Activated CD4-positive, alpha-beta memory T cell treated with anti-CD3 and anti-CD28 coated beads, Interleukin-2, amount 10 ng/mL, durations not matched to agents 7 days and 5 days (primary cell): ENCODE data around the gene CD86. TPM values are rescaled to one million over a fixed set of nuclear protein-coding genes. Genes with fewer than 3 reads are reported as not detected.
A peak's percentile ranks its signal among the peaks of the same experiment; 100 is the strongest.

ENCODE experiments used
- CTCF ChIA-PET: fragments of 350-600 bp; sonication (Branson Sonifier 250); formaldehyde crosslinking; loops from one replicate; lab custom pipeline; 2021; ENCODE audit warnings: antibody characterized with exemption, inconsistent platforms; lab: Charles Lee
- POLR2A ChIA-PET: fragments of 350-600 bp; sonication (Branson Sonifier 250); formaldehyde crosslinking; loops from one replicate; lab custom pipeline; 2021; ENCODE audit warnings: antibody characterized with exemption; lab: Charles Lee
- DNase-seq: peaks from one replicate; pipeline ENCODE4 v3.0.0-alpha.2; 2020
- H3K27ac Mint-ChIP-seq: one replicate; pipeline ENCODE4 v1.8.0; 2021; ENCODE audit warnings: mild to moderate bottlenecking, mixed read lengths
- H3K27me3 Mint-ChIP-seq: one replicate; pipeline ENCODE4 v1.8.0; 2021; ENCODE audit warnings: mixed read lengths
- H3K36me3 Mint-ChIP-seq: one replicate; pipeline ENCODE4 v1.8.0; 2021; ENCODE audit warnings: low read depth, mixed read lengths
- H3K4me1 Mint-ChIP-seq: one replicate; pipeline ENCODE4 v1.8.0; 2021; ENCODE audit warnings: mixed read lengths
- H3K4me3 Mint-ChIP-seq: one replicate; pipeline ENCODE4 v1.8.0; 2021; ENCODE audit warnings: mild to moderate bottlenecking, mixed read lengths
- H3K9me3 Mint-ChIP-seq: one replicate; pipeline ENCODE4 v1.8.0; 2021; ENCODE audit warnings: mixed read lengths
- total RNA-seq, 2 experiments: library from RNA; stranded (reverse); gene quantifications; one replicate each; pipeline ENCODE4 v1.2.3, GENCODE V29; 2021

The CD86 gene
- total RNA-seq, 2 experiments from 2014 or later: 21.6 to 21.7 TPM

DNA sequence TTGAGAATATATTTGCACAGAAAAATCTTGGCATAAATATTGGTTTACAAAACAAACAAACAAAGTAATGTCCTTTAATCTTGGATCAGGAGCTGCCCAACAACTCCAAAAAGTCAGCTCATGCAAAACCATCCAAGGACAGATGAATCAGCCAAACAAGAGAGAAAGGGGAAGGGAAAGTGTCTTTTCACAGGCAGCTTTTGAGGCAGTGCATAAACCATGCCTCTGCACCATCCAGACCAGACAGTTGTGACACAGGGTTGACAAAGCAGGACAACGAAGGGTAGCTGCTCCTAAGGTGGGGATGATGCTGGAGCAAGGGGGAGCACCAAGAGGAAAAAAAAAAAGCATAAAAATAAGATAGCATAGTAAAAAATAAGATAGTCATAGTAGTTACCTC, 8.7 kb downstream of the CD86 start:
- CTCF ChIA-PET: interaction anchor here (0.6 to 0.9 kb wide), 2 partner anchors 218 to 291 kb away, joined by 3 to 4 read pairs; no protein-coding TSS in a partner anchor
- DNase-seq: no peak
- Mint-ChIP-seq H3K27me3 (peaks cover 4% of the 10 kb centered on the region), H3K4me3 (no peak overlapping the region), H3K27ac (no peak overlapping the region), H3K9me3 (no peaks in the 10 kb centered on the region), H3K36me3 (peaks cover 21% of the 10 kb centered on the region), H3K4me1 (peaks cover 33% of the 10 kb centered on the region)
- POLR2A ChIA-PET: interaction anchor here (1.3 to 3.8 kb wide), 2 partner anchors 11 to 38 kb away, joined by 4 to 23 read pairs; no protein-coding TSS in a partner anchor

DNA sequence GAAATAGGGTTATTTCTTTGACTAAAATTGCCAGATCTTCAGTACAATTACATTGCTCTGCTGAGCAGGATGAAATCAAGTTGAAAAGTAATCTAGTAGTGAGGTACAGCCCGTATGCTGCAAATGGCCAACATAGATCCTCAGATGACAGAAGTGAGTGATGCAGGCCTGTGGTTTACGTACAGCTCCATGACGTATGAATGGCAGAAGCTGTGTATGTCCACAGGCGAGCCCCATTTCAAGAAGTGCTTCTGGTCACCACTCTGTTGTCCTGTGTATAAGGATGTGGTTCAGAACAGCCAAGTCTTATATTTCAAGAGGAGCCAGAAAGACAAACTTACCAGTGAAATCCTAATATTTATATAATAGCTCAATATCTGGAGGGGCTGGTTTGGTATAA, 9.2 kb downstream of the CD86 start:
- Mint-ChIP-seq H3K4me1 (peaks cover 33% of the 10 kb centered on the region), H3K27ac (no peak overlapping the region), H3K9me3 (no peaks in the 10 kb centered on the region), H3K4me3 (no peak overlapping the region), H3K36me3 (peaks cover 17% of the 10 kb centered on the region), H3K27me3 (no peaks in the 10 kb centered on the region)
- no peak for DNase-seq
- ChIA-PET POLR2A (interaction anchor here (1.3 to 3.8 kb wide), 3 partner anchors 10 to 37 kb away, joined by 4 to 23 read pairs (median 11); no protein-coding TSS in a partner anchor), CTCF (interaction anchor here (0.9 kb wide), 1 partner anchor 219 kb away, joined by 3 read pairs; no protein-coding TSS in a partner anchor)

DNA sequence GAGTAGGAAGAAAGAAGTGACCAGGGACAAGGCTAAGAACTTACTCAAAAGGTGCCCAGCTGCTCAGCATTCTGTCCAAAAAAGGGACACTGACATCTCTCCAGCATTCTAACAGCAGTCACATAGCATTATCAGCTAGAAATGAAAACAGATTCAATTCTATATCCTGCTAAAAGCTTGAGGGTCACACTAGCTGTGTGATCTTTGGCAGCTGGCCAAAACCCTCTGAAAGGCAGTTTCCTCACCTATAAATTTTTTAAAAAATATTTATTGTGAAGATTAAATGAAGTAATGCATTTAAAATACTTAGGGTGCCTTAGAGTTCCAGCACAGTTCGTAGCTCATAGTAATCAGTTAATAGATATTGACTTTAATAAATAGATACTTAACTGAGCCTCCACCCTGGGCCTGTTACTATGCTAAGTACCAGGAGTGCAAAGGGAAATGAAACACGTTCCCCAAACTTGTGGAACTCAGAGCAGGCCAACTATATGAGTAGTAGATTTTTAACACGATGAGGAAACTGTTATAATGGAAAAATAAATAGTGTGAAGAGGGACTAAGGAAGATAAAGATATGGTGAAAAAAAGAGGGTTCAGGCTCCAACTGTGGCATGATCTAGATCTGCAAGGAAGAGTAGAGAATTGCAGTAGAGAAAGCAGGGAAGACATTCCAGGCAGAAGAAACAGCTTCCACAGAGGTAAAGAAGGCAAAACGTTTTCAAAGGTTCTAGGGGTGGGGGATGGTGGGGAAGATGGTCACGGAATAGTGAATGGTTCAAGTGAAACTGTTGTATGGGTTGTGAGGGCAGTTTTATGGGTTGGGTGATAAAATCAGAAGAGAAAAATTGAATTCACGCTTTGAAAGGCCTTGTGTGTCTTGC, 11.4 kb downstream of the CD86 start:
- POLR2A ChIA-PET: interaction anchor here (1.0 to 3.8 kb wide), 8 partner anchors 8 to 406 kb away, joined by 3 to 23 read pairs (median 4); partner anchors contain the start of gene HCLS1
- peak overlapping the region; percentile 74 for H3K27ac Mint-ChIP-seq
- H3K27me3 Mint-ChIP-seq: no peaks in the 10 kb centered on the region

DNA sequence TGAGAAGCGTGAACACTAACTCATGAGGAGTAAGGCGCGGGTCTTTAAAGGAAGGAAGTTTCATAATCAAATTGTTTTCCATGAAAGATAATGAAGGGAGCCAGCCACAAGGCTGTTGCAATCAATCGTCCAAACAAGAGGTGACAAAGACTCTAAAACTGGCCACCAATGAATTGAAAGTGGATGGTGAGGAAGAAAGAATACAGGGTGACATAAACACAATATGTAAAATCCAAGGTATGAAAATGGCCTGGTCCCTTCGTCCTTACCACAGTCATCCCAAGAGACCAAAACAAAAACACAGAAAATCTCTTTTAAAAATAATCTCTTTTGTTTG, 12.0 kb downstream of the CD86 start:
- no peak for DNase-seq
- H3K27me3 Mint-ChIP-seq: no peaks in the 10 kb centered on the region
- H3K9me3 Mint-ChIP-seq: peaks cover 2% of the 10 kb centered on the region
- H3K4me3 Mint-ChIP-seq: peak overlapping the region; percentile 59
- peak overlapping the region; percentile 74 for H3K27ac Mint-ChIP-seq
- ChIA-PET CTCF (no interaction called here), POLR2A (interaction anchor here (1.0 to 2.2 kb wide), 4 partner anchors 10 to 407 kb away, joined by 3 to 7 read pairs (median 4); partner anchors contain the start of gene HCLS1)
- peaks cover 37% of the 10 kb centered on the region for H3K4me1 Mint-ChIP-seq
- H3K36me3 Mint-ChIP-seq: peaks cover 21% of the 10 kb centered on the region

More for the DNA sequence above, 11.4 kb downstream of the CD86 start:
- DNase-seq: no peak
- CTCF ChIA-PET: interaction anchor here (1.0 to 1.9 kb wide), 4 partner anchors 9 to 37 kb away, joined by 3 to 9 read pairs (median 5); no protein-coding TSS in a partner anchor
- Mint-ChIP-seq H3K4me1 (peaks cover 37% of the 10 kb centered on the region), H3K36me3 (peaks cover 21% of the 10 kb centered on the region), H3K4me3 (peak overlapping the region; percentile 59), H3K9me3 (peaks cover 2% of the 10 kb centered on the region)

DNA sequence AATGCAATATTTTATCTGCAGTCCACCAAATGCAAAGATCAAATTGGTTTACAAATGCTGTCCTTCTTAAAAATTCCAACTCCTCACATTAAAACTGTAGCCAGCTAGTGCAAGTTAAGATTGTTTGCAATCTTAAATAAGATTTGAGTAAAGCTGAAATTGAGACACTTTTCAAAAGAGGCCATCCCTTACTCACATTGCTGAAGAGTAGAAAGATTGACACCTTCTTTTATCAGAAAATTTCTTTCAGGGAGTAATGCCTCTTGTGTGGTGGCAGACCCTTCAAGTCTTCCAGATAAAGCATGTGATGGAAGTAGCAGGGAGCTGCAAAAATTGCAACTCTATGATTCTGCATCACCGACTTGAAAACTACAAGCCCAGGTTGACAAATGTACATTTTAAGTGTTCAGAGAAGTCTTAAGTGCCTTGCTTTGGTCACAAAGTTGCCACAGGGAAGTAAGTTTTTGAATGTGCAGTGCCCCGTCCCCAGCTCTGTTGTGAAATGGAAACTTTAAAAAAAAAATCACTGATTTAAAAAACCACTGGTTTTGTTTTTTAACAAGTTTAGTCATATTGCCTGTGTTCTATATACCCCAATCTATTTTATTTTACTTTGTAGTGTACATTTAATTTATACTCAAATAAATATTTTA, 12.6 kb downstream of the CD86 start:
- peak overlapping the region; percentile 59 for H3K4me3 Mint-ChIP-seq
- DNase-seq: no peak
- CTCF ChIA-PET: interaction anchor here (0.9 kb wide), 1 partner anchor 13 kb away, joined by 6 read pairs; no protein-coding TSS in a partner anchor
- peaks cover 2% of the 10 kb centered on the region for H3K9me3 Mint-ChIP-seq
- no peaks in the 10 kb centered on the region for H3K27me3 Mint-ChIP-seq
- peak overlapping the region; percentile 74 for H3K27ac Mint-ChIP-seq
- H3K36me3 Mint-ChIP-seq: peaks cover 21% of the 10 kb centered on the region
- H3K4me1 Mint-ChIP-seq: peaks cover 37% of the 10 kb centered on the region
- POLR2A ChIA-PET: interaction anchor here (1.0 to 2.2 kb wide), 4 partner anchors 10 to 72 kb away, joined by 3 to 7 read pairs (median 4); no protein-coding TSS in a partner anchor

DNA sequence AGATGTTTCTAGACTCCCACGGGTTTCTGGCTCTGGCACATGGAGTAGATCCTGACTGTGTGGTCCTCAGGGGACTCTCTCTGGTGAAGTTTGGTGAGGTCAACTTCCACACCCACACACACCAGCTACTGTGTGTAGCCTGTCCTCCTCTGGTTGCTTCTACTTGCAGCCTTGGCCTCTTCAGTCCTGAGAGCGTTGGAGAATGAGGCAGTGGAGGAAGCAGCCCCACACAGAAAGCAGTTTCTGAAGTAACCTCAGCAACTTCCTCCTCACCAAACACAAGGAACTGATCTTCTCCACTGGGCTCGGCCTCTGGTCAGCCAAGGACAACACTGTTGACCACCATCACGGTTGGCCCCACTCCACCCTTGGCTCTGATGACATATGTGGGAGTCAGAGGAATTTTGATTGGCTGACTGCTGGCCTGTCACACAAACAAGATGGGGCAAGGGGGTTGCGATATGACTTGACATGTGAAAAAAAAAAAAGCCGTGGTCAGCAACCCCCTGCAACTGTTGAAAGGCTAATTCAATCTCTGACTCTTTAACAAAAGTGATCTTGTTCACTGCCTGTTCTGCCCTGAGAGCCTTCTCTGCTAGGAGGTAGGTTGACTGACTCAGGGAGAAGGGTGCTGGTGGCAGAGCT, 19.6 kb downstream of the CD86 start:
- peak overlapping the region; percentile 84 for H3K4me3 Mint-ChIP-seq
- H3K9me3 Mint-ChIP-seq: peaks cover 4% of the 10 kb centered on the region
- POLR2A ChIA-PET: interaction anchor here (0.6 to 14.7 kb wide), 23 partner anchors 10 to 719 kb away, joined by 3 to 568 read pairs (median 4); partner anchors contain the start of genes CD86, EAF2, FAM162A and HCLS1
- CTCF ChIA-PET: interaction anchor here (2.6 to 6.8 kb wide), 3 partner anchors 10 to 26 kb away, joined by 6 to 68 read pairs (median 34); no protein-coding TSS in a partner anchor
- peaks cover 31% of the 10 kb centered on the region for H3K36me3 Mint-ChIP-seq
- H3K27me3 Mint-ChIP-seq: no peaks in the 10 kb centered on the region
- H3K27ac Mint-ChIP-seq: peak overlapping the region; percentile 95
- H3K4me1 Mint-ChIP-seq: peaks cover 64% of the 10 kb centered on the region
- DNase-seq: peak; percentile 79

DNA sequence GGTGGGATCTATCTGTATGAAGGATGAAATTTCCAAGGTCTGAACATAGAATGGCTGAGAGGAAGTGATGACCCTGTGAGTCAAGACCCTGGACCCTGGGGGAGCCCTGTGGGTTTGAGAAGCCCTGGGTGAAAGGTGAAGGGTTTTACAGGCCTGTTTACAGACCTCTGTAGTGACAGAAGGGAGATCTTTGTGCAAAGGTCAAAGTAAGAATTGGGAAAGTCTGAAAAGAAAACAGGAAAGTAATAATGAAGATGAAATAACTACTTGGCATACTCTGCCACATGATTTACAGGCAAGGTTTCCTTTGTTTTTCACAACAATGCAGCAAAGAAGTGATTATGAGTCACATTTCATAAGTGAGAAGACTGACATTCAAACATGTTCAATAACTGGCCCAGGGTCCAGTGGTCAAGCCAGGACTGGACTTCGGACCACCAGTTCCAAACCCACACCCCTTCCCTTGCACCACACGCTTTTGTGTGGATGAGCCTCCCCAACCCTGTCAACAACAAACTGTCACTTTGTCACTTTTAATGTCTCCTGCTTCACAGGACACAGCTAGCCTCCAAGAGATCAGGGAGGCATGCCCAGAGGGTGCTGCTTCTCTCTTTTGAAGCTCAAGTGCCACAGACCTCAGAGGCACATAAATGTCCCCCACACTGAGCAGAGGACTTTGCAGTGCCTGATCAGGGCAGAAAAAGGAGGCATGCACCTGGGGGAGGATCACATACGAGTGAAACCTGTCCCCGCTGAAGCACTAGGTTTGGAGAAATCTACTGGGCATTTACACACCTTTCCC, 21.5 kb downstream of the CD86 start:
- Mint-ChIP-seq H3K4me1 (peaks cover 83% of the 10 kb centered on the region), H3K9me3 (peaks cover 4% of the 10 kb centered on the region), H3K27ac (peak overlapping the region; percentile 95), H3K27me3 (no peaks in the 10 kb centered on the region), H3K36me3 (peaks cover 42% of the 10 kb centered on the region), H3K4me3 (peak overlapping the region; percentile 84)
- ChIA-PET POLR2A (interaction anchor here (1.4 to 14.7 kb wide), 11 partner anchors 9 to 531 kb away, joined by 3 to 568 read pairs (median 7); partner anchors contain the start of genes DTX3L, PARP9 and POLQ), CTCF (interaction anchor here (0.9 to 6.8 kb wide), 5 partner anchors 8 to 179 kb away, joined by 3 to 68 read pairs (median 6); no protein-coding TSS in a partner anchor)
- peak; percentile 63 for DNase-seq

DNA sequence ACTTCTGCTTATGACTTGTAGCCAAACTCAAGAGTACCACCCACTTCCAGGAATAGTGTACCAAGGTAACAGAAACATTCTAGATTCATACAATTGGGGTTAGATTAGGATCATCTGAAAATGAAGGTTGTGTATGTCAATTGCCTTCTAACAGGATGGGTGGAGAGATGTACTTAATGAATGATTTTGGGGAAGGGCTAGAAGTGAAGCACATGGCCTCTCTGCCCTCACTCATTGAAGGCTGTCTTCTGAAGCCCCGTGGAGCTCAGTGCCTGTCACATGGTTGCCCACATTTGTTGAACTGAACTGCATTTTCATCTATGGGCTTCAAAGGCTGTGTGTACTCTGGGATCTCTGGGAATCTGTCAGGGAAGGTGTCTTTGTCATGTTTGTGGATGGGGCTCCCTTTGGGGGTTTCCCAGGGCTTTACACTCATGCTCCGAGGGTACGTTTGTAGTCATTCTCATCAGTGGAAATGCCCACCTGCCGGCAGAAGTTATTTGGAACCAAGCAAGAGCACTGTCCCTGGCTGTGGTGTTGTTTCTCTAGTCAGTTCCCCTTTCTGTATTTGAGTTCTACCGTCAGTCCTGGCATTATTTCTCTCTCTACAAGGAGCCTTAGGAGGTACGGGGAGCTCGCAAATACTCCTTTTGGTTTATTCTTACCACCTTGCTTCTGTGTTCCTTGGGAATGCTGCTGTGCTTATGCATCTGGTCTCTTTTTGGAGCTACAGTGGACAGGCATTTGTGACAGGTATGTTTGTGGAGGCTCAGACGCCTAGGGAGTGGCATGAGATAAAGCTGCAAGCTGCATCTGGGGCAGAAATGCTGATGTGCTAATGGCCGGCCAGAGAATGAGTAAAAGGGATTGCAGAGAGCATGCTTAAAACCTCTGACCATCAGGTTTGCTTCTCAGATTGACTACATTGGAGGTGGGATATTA, 22.4 kb downstream of the CD86 start:
- no peak for DNase-seq
- no peaks in the 10 kb centered on the region for H3K27me3 Mint-ChIP-seq
- POLR2A ChIA-PET: interaction anchor here (0.9 to 14.7 kb wide), 13 partner anchors 9 to 532 kb away, joined by 3 to 568 read pairs (median 7); partner anchors contain the start of genes DTX3L, EAF2, HCLS1 and IQCB1
- H3K36me3 Mint-ChIP-seq: peaks cover 42% of the 10 kb centered on the region
- CTCF ChIA-PET: interaction anchor here (0.9 to 6.8 kb wide), 5 partner anchors 7 to 178 kb away, joined by 3 to 68 read pairs (median 6); no protein-coding TSS in a partner anchor
- H3K9me3 Mint-ChIP-seq: peaks cover 4% of the 10 kb centered on the region
- peak overlapping the region; percentile 95 for H3K27ac Mint-ChIP-seq
- H3K4me1 Mint-ChIP-seq: peaks cover 92% of the 10 kb centered on the region
- H3K4me3 Mint-ChIP-seq: peak overlapping the region; percentile 84

DNA sequence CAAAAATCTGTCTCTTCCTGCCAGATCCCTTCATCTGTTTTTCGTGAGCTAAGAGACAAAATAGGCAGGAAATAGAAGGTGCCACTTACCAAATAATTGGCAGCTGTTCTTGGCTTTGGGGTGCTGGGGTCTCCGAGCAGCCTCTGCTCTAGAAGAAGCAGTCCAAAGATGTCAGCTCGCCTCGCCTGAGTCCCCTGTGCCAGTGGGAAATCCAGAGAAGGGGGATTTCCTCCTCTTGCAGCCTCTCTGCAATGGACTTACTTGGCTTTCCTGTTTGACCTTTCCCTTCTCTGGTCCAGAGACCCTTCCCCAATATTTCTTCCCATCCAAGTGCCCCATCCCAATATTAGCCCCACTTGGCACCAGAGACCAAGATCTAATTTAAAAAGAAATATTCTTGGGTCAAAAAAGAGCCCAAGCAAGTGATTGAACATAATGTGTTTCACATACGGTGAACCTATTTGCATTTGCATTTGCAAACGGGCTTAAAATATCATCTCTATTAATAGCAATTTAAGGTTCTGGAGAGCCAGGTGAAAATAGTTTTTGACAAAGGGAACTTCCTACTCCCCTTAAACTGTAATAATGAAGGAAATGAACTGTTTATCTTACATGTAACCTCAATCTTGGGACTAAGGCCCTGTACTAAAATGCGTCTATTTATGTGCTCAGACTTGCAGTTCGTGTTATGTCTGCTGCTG, 23.2 kb downstream of the CD86 start:
- DNase-seq: no peak
- Mint-ChIP-seq H3K27me3 (no peaks in the 10 kb centered on the region), H3K27ac (peak overlapping the region; percentile 95), H3K4me1 (peaks cover 97% of the 10 kb centered on the region), H3K36me3 (peaks cover 40% of the 10 kb centered on the region), H3K9me3 (peaks cover under 1% of the 10 kb centered on the region), H3K4me3 (peak overlapping the region; percentile 84)
- ChIA-PET CTCF (interaction anchor here (0.9 to 6.8 kb wide), 4 partner anchors 9 to 23 kb away, joined by 3 to 68 read pairs (median 19); no protein-coding TSS in a partner anchor), POLR2A (interaction anchor here (0.9 to 14.7 kb wide), 15 partner anchors 8 to 533 kb away, joined by 3 to 568 read pairs (median 7); partner anchors contain the start of genes DTX3L, EAF2, HCLS1 and IQCB1)
